Measurements from ENCODE around the gene NTHL1.

Gene NTHL1

GRCh38 chr16:2083876-2084780, 36.5 kb upstream of the NTHL1 start:
- no peak for DNase-seq

GRCh38 chr16:2083409-2083808, 35.8 kb upstream of the NTHL1 start:
- DNase-seq: no peak

DNA sequence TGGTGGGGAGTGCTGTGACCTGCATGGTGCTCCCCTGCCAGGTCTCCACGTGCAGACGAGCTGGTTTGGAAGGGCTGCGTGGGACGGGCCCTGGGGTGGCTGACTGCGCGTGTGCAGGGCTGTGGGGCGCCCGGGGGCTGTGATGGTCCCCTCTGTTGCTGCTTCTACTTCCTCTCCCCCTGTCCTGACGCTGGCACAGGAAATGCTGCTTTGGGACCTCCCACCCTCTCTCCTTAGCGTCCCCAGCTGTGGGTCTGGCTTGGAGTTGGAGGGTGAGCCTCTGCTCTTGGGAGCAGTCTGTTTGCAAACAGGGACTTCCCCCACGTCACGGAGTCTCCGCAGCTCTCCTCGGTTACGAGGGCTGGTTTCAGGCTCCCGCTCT, 35.3 kb upstream of the NTHL1 start:
- DNase-seq: no peak

DNA sequence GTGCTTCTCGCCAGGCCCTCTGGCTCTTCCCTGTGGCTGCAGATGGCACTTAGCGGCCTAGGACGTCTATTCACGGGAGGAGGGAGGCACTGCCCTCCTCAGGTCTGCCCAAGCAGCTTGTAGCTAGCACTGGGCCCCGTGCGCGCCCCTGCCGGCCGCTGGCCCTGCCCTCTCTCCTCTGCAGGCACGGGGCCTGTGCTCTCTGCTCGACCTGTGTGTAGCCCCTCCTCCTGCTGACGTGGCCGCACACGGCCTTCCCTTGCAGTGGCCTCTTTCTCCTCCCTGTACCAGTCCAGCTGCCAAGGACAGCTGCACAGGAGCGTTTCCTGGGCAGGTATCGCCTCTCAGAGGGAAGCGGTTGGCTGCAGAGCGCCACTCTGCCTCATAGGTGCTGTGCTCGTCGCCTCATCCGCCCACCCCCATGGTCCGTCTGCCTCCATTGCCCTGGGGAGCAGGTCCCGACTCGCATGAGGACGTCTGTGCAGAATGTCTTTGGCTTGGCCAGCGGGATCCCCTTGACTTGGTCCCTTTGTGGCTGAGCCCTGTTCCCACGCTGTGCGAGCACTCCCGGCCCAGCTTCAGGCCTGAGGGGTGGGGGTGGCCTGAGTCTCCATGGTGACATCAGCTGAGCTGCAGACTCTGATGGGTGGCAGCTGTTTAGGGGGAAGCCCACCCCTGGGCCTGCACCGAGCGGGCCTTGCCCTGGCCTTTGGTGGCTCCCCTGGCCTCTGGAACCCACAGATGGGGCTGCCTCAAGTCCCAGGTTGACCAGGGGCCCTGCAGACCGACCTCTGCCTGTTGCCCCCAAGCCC, 34.7 kb upstream of the NTHL1 start:
- no peak for DNase-seq

DNA sequence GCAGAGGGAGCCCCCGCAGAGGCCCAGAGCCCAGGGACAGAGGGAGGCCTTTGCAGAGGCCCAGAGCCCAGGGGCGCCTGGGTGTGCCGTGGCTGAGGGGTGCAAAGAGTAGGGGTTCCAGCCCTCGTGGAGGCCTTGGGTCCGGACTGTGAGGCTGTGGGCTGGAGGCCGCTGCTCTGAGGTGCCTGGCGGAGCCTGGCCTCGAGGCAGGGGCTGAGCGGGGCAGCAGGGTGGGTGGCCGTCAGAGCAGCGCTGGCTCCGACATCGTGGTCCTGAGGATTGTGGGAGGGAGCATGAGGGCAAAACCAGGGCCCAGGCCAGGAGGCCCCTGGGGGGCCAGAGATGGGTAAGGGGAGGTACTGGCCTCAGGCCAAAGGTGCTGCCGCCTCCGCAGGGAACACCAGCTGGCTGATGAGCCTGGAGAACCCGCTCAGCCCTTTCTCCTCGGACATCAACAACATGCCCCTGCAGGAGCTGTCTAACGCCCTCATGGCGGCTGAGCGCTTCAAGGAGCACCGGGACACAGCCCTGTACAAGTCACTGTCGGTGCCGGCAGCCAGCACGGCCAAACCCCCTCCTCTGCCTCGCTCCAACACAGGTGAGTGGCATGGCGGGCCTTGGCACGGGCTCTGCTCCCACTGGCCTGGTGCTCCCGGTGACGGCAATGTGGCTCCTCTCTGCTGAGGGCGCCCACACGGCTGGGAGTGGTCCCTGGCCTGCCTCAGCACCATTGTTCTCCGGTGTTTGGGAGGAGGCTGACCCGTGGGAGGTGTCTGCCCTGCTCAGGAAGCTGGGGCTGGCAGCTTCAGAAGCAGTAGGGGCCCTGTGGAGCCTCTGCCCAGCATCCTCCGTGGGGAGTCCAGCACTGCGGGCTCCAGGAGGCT, 33.8 kb upstream of the NTHL1 start:
- DNase-seq: no peak

DNA sequence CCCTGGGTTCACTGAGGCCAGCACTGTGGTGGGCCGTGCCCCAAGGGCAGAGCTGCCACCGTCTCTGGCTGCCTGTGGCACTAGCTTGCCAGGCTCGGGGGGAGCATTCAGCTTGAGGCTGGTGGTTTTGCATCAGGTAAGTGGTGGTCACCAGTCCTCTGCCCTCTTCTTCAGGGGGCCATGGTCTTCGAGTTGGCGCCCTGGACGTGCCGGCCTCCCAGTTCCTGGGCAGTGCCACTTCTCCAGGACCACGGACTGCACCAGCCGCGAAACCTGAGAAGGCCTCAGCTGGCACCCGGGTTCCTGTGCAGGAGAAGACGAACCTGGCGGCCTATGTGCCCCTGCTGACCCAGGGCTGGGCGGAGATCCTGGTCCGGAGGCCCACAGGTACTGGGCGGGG, 32.4 kb upstream of the NTHL1 start:
- DNase-seq: no peak

- no peak for DNase-seq
Measured at GRCh38 chr16:2079311-2079800, 31.7 kb upstream of the NTHL1 start.

GRCh38 chr16:2078691-2079090, 31.1 kb upstream of the NTHL1 start:
- DNase-seq: no peak

DNA sequence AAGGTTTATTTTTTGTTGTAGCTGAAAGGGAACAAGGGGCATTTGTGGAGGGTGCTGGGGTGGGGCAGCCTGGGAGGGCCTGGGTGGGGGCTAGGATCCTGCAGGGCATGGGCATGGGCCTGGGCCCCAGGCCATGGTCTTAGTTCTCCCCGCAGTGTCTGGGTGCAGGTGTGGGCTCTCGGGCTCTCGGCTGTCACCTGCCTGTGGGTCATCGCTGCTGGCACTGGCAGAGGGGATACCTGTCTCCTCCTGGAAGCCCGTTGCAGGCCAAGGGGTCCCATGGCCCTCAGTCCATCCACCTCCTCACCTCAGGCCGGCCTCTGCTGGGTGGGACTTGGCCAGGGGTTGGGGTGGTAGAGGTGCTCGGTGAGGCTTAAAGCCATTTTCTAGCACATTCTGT, 30.5 kb upstream of the NTHL1 start:
- no peak for DNase-seq

DNA sequence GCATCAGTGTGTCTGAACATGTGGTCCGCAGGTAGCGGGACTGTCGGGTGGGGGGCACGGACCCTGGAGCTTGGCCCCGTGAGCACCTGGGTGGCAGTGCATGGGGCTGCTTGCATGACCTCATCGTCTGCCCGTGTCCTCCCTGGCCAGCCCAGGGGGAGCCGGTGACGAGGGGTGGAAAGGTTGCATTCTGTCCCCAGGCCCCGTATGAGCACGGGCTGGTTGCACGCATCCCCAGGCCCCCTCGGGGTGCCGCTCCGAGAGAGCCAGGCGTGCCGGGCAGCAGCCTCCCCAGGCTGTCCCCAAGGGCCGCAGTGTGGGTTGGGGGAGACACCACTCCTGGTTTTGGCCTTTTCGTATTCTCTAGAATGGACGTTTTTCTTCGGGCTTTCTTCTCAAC, 30.1 kb upstream of the NTHL1 start:
- no peak for DNase-seq

- DNase-seq: no peak
Measured at GRCh38 chr16:2077016-2077415, 29.4 kb upstream of the NTHL1 start.

GRCh38 chr16:2076072-2076865, 28.6 kb upstream of the NTHL1 start:
- DNase-seq: no peak

DNA sequence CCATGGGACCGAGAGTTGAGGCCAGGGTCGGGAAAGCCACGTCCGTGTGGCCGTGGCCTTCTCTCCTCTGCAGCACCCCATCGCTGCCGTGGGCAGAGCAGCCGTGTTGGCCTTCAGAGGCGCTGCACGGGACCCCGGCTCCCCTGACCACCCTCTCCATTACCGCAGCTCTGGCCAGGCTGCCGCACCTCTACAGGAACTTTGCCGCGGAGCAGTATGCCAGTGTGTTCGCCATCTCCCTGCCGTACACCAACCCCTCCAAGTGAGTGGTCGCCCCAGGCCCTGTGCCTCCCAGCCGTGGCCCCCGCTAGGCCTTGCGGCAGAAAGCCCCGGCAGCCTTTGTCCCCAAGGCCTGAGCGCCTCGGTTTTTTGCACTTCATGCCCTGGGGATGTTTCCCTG, 28.0 kb upstream of the NTHL1 start:
- no peak for DNase-seq

GRCh38 chr16:2074071-2074470, 26.4 kb upstream of the NTHL1 start:
- no peak for DNase-seq

DNA sequence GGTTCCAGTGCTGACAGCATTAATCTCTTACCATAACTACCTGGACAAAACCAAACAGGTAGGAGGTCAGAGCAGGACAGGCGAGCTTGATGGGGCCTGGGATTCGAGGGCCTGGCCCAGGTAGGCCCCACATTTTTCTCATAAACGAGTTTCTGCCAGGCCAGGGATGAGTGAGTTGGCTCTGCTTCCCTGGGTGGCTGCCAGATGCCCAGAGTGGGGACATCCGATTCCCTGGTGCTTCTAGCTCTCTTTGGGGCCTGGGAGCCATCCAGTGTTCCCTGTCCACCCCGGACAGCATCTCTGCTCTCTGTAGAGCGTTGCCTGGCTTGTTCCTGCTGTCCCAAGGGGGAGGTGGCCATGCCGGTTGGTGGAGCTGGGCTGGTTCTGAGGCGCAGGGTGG, 25.3 kb upstream of the NTHL1 start:
- DNase-seq: no peak

- no peak for DNase-seq
Measured at GRCh38 chr16:2071454-2072202, 24.0 kb upstream of the NTHL1 start.

DNA sequence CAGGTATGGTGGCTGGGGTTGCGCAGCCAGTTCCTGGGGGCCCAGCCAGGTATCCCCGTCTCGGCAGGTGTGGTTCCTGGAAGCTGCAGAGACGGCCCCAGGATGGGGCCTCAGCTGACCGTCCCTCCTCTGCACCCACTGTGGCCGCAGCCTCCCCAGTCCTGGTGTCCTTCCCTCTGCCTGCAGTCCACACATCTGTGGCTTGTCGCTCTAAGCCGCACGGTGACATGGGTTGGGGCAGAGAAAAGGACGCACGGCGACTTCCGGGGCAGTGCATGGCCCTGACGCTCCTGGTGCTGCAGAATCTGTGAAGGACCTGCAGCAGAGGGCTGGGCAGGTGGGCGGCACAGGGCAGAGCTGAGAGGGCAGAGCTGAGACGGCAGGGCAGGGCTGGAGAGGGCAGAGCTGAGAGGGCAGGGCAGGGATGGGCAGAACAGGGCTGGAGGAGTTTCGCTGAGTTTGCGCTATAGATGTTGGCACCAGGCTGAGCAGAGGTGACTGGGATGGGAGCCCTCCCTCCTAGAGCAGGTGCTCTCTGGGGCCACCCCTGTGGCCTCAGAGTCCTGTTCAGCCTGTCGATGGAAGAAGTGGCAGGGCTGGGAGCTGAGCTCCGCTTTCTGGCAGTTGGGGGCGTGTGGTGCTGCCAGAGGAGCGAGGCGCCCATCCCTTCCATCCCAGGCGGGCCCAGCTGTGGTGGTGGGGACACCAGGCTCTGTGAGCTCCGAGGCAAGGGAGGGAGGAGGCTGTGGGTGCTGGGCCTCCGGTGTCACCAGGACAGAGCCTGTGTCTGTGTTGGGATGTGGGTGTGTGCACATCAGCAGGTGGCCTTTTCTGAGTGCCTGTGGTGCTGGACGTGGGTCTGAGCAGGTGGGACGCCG, 23.2 kb upstream of the NTHL1 start:
- DNase-seq: no peak

GRCh38 chr16:2066139-2066538, 18.5 kb upstream of the NTHL1 start:
- no peak for DNase-seq

DNA sequence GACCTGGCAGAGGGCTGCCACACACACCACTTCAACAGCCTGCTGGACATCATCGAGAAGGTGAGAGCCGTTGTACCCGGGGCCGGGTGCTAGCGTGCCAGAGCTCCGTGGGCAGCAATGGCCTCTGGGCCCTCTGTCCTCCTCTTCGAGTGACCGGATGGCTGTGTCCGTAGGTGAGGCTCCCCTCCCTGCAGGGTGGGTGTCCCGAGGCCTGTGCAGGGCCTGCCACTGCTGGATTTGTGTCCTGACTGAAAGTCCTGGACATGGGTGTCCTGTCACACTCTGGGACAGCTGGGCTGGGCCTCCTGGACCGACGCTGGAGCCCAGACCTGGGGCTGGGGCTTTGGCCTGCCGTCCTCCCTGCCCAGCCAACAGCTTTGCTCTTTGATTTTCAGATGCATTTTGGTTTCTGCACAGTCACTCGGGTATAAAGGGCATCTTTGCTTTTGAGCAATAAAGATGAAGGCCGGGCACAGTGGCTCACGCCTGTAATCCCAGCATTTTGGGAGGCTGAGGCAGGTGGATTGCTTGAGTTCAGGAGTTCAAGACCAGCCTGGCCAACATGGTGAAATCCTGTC, 16.8 kb upstream of the NTHL1 start:
- no peak for DNase-seq

DNA sequence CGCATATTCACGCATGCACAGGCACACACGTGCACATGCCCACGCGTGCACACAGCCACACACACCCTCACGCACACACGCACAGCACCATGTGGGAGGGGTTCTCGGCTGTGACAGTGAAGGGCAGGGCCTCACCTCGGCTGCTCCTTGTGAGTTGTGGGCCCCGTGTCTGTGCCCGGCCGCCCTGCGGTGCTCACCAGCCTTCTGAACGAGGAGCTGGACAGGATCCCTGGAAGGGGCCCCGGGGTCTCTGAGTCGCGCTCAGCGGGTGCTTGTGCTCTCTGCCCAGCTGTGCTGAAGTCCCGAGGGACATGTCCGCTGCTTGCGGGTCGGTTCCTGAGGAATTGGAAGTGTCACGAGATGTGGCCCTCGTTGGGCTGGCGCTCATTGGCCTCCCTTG, 16.2 kb upstream of the NTHL1 start:
- DNase-seq: no peak

All from 8988T (cell line).